ENCODE data around the gene SNX25. TPM values are rescaled to one million over a fixed set of nuclear protein-coding genes. Genes with fewer than 3 reads are reported as not detected.

Gene SNX25
- polyA plus RNA-seq, 1 donor from 2014 or later = 6.4 TPM

- no peaks in the 10 kb centered on the region for H3F3A ChIP-seq (ENCODE audit: insufficient read depth, low read length, poor library complexity, severe bottlenecking)
- no peak for TF ChIP-seq TAF1 (IDR thresholded peaks at IDR 0.05; ENCODE audit: low read depth)
- TF ChIP-seq MXI1 (conservative IDR thresholded peaks at IDR 0.05; ENCODE audit: poor library complexity, severe bottlenecking) = no peak
- no peak for TF ChIP-seq CTCF (IDR thresholded peaks at IDR 0.05; ENCODE audit: poor library complexity, severe bottlenecking)
- TF ChIP-seq EZH2 (IDR thresholded peaks at IDR 0.05; ENCODE audit: borderline replicate concordance, insufficient read depth, low read length, poor library complexity, severe bottlenecking) = no peak
- TF ChIP-seq RAD21 (conservative IDR thresholded peaks at IDR 0.05) = no peak
- no peak for TF ChIP-seq POLR2AphosphoS5 (IDR thresholded peaks at IDR 0.05)
- TF ChIP-seq REST (IDR thresholded peaks at IDR 0.05; ENCODE audit: borderline replicate concordance) = no peak
- TF ChIP-seq EP300 (conservative IDR thresholded peaks at IDR 0.05; ENCODE audit: poor library complexity, severe bottlenecking) = no peak
- TF ChIP-seq SMC3 (conservative IDR thresholded peaks at IDR 0.05; ENCODE audit: poor library complexity) = no peak
- H3K79me2 ChIP-seq (replicated peaks; ENCODE audit: insufficient read depth, low read length) = no peaks in the 10 kb centered on the region
- no peaks in the 10 kb centered on the region for H3K36me3 ChIP-seq (ENCODE audit: insufficient read depth, low read length)
- H3K27me3 ChIP-seq (ENCODE audit: insufficient read depth, low read depth, low read length) = no peaks in the 10 kb centered on the region
- no peaks in the 10 kb centered on the region for H3K9me2 ChIP-seq (ENCODE audit: insufficient read depth, low read length)
- H4K20me1 ChIP-seq (ENCODE audit: insufficient read depth) = no peaks in the 10 kb centered on the region
- no peaks in the 10 kb centered on the region for H3K9me3 ChIP-seq (ENCODE audit: low read length)
- no peak overlapping the region for H3K9ac ChIP-seq (ENCODE audit: low read length)
- H3K27ac ChIP-seq (ENCODE audit: low read length) = no peak overlapping the region
- no peak overlapping the region for H2AFZ ChIP-seq (ENCODE audit: low read depth, low read length)
- no peak overlapping the region for H3K4me3 ChIP-seq (ENCODE audit: low read length)
- H3K4me2 ChIP-seq (ENCODE audit: low read length) = no peak overlapping the region
Measured at GRCh38 chr4:185270037-185270436, 60.6 kb downstream of the SNX25 start.

- Histone ChIP-seq H3K27me3 (ENCODE audit: insufficient read depth, low read depth, low read length) (no peaks in the 10 kb centered on the region), H3K36me3 (ENCODE audit: insufficient read depth, low read length) (no peaks in the 10 kb centered on the region), H3F3A (ENCODE audit: insufficient read depth, low read length, poor library complexity, severe bottlenecking) (no peaks in the 10 kb centered on the region), H3K9me2 (ENCODE audit: insufficient read depth, low read length) (no peaks in the 10 kb centered on the region), H3K9me3 (ENCODE audit: low read length) (no peaks in the 10 kb centered on the region), H3K4me3 (ENCODE audit: low read length) (no peak overlapping the region), H4K20me1 (ENCODE audit: insufficient read depth) (no peaks in the 10 kb centered on the region), H3K9ac (ENCODE audit: low read length) (no peak overlapping the region), H3K27ac (ENCODE audit: low read length) (no peak overlapping the region), H2AFZ (ENCODE audit: low read depth, low read length) (no peak overlapping the region), H3K4me2 (ENCODE audit: low read length) (no peak overlapping the region), H3K79me2 (replicated peaks; ENCODE audit: insufficient read depth, low read length) (no peaks in the 10 kb centered on the region)
- TF ChIP-seq POLR2AphosphoS5 (IDR thresholded peaks at IDR 0.05) (no peak), EZH2 (IDR thresholded peaks at IDR 0.05; ENCODE audit: borderline replicate concordance, insufficient read depth, low read length, poor library complexity, severe bottlenecking) (no peak), RAD21 (conservative IDR thresholded peaks at IDR 0.05) (no peak), TAF1 (IDR thresholded peaks at IDR 0.05; ENCODE audit: low read depth) (no peak), REST (IDR thresholded peaks at IDR 0.05; ENCODE audit: borderline replicate concordance) (no peak)
Measured at GRCh38 chr4:185270885-185271284, 61.5 kb downstream of the SNX25 start.

All from neural cell (in vitro differentiated cells).